Measurements from ENCODE around the gene PLEKHA8.

DNA sequence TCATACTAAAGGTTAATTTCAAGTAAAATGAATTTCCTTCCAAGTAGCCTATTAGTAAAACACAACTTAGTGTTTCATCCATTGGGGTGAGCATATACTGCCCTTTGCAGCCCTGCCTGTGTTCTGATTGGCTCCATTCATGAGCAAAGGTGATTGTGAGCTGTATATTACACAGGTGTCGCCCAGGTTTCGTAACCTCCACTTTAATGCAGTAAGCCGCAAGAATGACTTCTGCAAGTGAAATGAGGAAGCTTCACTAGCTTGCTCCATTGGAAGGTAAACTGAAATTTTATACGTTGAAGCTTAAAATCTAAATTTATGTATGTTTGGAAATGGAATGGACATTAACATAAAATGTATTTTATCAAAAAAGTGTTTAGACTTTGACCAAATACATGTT is 131.0 kb downstream of the PLEKHA8 start:
- TF ChIP-seq CTCF (IDR thresholded peaks at IDR 0.05; ENCODE audit: low read depth, low read length, poor library complexity, severe bottlenecking) (no peak), EZH2phosphoT487 (IDR thresholded peaks at IDR 0.05; ENCODE audit: borderline replicate concordance, low read length) (no peak)

Data from DOHH2 (cell line).